ENCODE measurements around the gene ANTXR1. TPM values are rescaled to one million over a fixed set of nuclear protein-coding genes. Genes with fewer than 3 reads are reported as not detected.

The ANTXR1 gene
- total RNA-seq, 2 donors from 2014 or later: 48.3 to 54.5 TPM

GRCh38 chr2:69119104-69119894, 106.3 kb downstream of the ANTXR1 start:
- TF ChIP-seq CTCF (conservative IDR thresholded peaks at IDR 0.05): no peak
- H3K9me3 Mint-ChIP-seq: no peaks in the 10 kb centered on the region
- Histone ChIP-seq H3K4me1 (ENCODE audit: control insufficient read depth, insufficient read depth, low read length) (no peaks in the 10 kb centered on the region), H3K4me3 (ENCODE audit: low read length) (no peak overlapping the region), H3K9ac (ENCODE audit: extremely low read depth, low read length, poor library complexity, severe bottlenecking) (no peak overlapping the region), H3K36me3 (ENCODE audit: control insufficient read depth, insufficient read depth, low read length) (no peaks in the 10 kb centered on the region), H3K27me3 (ENCODE audit: control insufficient read depth, insufficient read depth, low read length, poor library complexity, severe bottlenecking) (no peaks in the 10 kb centered on the region), H3K9me3 (ENCODE audit: control insufficient read depth, low read length) (no peaks in the 10 kb centered on the region), H3K27ac (ENCODE audit: low read depth, low read length) (no peak overlapping the region)
- peak; percentile 43 for DNase-seq
- H3K4me1 Mint-ChIP-seq: no peaks in the 10 kb centered on the region
- WGBS, 2 experiments (ENCODE audit: insufficient coverage in 1 of 2, insufficient read length in 1 of 2): 92 to 94% methylated on average over 14 to 16 of the region's 16 CpGs
- H3K27ac Mint-ChIP-seq: no peak overlapping the region
- H3K27me3 Mint-ChIP-seq (ENCODE audit: insufficient read depth): no peaks in the 10 kb centered on the region
- H3K36me3 Mint-ChIP-seq (ENCODE audit: low read depth): peaks cover 11% of the 10 kb centered on the region
- no peak overlapping the region for H3K4me3 Mint-ChIP-seq

GRCh38 chr2:69122271-69122670, 109.3 kb downstream of the ANTXR1 start:
- Mint-ChIP-seq H3K4me1 (no peaks in the 10 kb centered on the region), H3K4me3 (no peak overlapping the region), H3K36me3 (ENCODE audit: low read depth) (peaks cover 27% of the 10 kb centered on the region), H3K27ac (no peak overlapping the region), H3K27me3 (ENCODE audit: insufficient read depth) (no peaks in the 10 kb centered on the region), H3K9me3 (no peaks in the 10 kb centered on the region)
- no peaks in the 10 kb centered on the region for H3K4me1 ChIP-seq (ENCODE audit: control insufficient read depth, insufficient read depth, low read length)
- H3K9me3 ChIP-seq (ENCODE audit: control insufficient read depth, low read length): no peaks in the 10 kb centered on the region
- WGBS, 2 experiments (ENCODE audit: insufficient coverage in 1 of 2, insufficient read length in 1 of 2): 94 to 95% methylated on average over 2 to 3 of the region's 4 CpGs
- no peak overlapping the region for H3K27ac ChIP-seq (ENCODE audit: low read depth, low read length)
- H3K4me3 ChIP-seq (ENCODE audit: low read length): no peak overlapping the region
- no peak for TF ChIP-seq CTCF (conservative IDR thresholded peaks at IDR 0.05)
- H3K9ac ChIP-seq (ENCODE audit: extremely low read depth, low read length, poor library complexity, severe bottlenecking): no peak overlapping the region
- no peak for DNase-seq
- peaks cover 8% of the 10 kb centered on the region for H3K36me3 ChIP-seq (ENCODE audit: control insufficient read depth, insufficient read depth, low read length)
- H3K27me3 ChIP-seq (ENCODE audit: control insufficient read depth, insufficient read depth, low read length, poor library complexity, severe bottlenecking): no peaks in the 10 kb centered on the region

- H3K9ac ChIP-seq (ENCODE audit: extremely low read depth, low read length, poor library complexity, severe bottlenecking): no peak overlapping the region
- Mint-ChIP-seq H3K36me3 (ENCODE audit: low read depth) (peaks cover 31% of the 10 kb centered on the region), H3K9me3 (no peaks in the 10 kb centered on the region), H3K27me3 (ENCODE audit: insufficient read depth) (no peaks in the 10 kb centered on the region), H3K4me3 (no peak overlapping the region), H3K27ac (no peak overlapping the region), H3K4me1 (no peaks in the 10 kb centered on the region)
- no peak overlapping the region for H3K4me3 ChIP-seq (ENCODE audit: low read length)
- 91 to 100% methylated on average over 2 to 5 of the region's 5 CpGs for WGBS, 2 experiments (ENCODE audit: insufficient coverage in 1 of 2, insufficient read length in 1 of 2)
- H3K27ac ChIP-seq (ENCODE audit: low read depth, low read length): no peak overlapping the region
- peaks cover 8% of the 10 kb centered on the region for H3K36me3 ChIP-seq (ENCODE audit: control insufficient read depth, insufficient read depth, low read length)
- no peaks in the 10 kb centered on the region for H3K9me3 ChIP-seq (ENCODE audit: control insufficient read depth, low read length)
- TF ChIP-seq CTCF (conservative IDR thresholded peaks at IDR 0.05): no peak
- H3K4me1 ChIP-seq (ENCODE audit: control insufficient read depth, insufficient read depth, low read length): no peaks in the 10 kb centered on the region
- H3K27me3 ChIP-seq (ENCODE audit: control insufficient read depth, insufficient read depth, low read length, poor library complexity, severe bottlenecking): no peaks in the 10 kb centered on the region
- peak; percentile 11 for DNase-seq
Measured at GRCh38 chr2:69123182-69123581, 110.2 kb downstream of the ANTXR1 start.
